NCI-H1436 treated with DMSO at 0.1 percent for 48 hours (cell line): ENCODE measurements around the gene FLNC.

Source experiments
- DNase-seq: peaks from one replicate; lab custom pipeline; 2025; lab: John Stamatoyannopoulos, UW

Gene FLNC

DNA sequence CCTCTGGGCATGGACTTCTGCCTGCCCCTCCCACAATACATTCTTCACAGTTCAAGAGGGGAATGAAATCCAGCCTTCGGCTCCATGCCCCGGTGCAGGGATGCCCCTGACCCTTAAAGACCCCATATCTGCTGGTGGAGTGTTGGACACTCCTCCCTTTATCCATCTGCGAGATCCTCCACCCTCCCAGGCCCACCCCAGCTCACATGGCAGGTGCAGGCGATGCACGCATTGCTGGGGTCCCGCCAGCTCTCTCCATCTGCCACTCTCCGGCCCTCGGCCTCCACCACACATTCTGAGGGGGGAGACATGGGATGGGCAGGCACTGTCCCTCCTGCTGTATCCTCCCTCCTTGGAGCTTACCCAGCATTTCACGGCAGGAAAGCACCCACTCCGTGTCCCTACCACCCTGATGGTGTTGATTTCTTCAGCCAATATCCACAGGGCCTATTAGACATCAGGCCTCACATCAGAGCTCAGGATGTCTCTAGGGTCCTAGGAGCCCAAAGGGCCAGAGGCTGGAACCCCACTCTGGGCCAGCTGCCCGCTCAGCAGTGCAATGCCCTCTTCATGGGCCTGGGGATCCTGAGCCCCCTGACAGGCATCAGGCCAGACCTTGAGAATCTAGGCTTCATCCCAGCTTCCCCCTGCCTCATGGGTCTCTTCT lies 50.7 kb downstream of the FLNC start:
- no peak for DNase-seq

DNA sequence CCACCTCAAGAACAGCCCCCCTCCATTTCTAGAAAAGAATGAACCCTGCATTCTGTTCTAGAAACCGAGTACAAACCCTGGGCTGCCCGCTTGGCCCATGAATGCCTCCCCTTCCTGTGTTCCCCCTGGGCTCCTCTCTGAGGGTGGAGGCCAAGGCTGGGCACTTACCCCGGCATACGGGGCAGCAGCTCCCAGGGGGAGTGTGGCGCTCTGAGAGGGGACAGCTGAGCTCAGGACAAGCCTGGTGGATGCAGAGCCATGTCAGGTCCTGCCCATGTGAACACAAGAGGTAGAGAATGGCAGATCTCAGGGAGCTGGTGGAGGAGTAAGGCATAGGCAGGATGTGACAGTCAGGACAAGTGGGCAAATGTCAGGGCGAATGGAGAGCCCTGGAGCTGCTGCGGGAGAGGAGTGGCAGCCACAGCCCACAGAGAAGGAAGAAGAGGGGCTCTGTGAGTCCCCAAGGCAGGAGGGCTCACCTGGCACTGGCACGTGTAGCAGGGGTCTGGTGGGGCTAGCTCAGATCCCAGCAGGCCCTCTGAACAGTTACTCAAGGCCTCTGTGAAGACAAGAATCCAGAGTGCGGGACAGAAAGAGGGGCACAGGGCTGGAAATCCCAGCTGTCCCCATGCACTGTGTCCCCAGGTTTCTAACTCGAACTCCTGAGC lies 51.4 kb downstream of the FLNC start:
- no peak for DNase-seq

DNA sequence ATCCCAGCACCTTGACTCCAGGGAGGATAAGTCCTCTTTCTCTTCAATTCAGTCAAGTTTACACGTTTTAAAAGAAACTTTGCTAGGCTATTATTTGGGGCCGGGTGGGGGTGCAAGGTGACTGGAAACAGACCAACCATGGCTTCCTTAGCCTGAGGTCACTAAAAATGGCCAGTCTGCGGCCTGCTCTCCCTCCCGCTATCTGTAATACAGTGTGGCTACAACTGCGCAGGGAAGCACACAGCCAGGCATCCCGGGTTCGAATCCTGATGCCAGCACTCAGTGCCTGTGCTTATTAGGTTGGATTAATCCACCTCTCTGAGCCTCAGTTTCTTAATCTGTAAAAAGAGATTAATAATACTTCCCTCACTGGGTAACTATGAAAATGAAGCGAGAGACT lies 51.9 kb downstream of the FLNC start:
- DNase-seq: no peak

DNA sequence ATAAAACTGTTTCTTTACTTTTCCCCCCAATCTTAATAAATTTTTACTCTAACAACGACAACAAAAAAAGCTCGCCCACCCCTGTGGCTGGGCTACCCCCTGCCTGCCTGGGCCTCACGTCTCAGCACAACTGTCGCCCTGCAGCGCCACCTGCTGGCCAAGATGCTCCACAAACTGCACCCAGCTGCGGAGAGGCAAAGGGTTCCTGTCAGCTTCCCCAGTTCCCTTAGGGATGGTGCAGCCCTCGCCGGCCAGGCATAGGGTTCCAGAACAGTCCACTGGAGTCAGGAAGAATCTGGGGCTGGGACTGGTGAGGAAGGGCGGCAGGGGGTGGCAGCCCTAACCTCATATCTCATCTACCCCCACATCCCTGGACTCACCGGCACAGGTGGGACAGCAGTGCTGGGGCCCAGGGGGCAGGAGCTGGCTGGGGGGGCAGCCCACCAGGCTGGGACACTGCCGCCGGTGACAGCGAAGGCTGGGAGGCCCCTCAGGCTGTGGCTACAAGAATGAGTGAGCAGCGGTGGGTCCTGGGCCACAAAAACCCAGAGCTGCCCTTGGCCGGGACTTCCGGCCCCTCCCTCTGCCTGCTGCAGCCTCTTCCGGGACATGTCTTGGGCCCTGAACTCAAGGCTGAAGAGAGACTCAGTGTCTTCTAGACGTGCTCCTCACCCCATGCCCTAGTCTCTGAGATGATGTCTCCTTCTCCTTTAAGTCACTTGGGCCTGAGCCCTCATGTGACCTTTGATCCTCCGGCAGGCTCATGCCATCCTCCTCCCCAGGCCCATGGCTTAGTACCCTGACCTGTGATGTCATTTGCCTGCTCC lies 53.6 kb downstream of the FLNC start:
- DNase-seq: no peak

DNA sequence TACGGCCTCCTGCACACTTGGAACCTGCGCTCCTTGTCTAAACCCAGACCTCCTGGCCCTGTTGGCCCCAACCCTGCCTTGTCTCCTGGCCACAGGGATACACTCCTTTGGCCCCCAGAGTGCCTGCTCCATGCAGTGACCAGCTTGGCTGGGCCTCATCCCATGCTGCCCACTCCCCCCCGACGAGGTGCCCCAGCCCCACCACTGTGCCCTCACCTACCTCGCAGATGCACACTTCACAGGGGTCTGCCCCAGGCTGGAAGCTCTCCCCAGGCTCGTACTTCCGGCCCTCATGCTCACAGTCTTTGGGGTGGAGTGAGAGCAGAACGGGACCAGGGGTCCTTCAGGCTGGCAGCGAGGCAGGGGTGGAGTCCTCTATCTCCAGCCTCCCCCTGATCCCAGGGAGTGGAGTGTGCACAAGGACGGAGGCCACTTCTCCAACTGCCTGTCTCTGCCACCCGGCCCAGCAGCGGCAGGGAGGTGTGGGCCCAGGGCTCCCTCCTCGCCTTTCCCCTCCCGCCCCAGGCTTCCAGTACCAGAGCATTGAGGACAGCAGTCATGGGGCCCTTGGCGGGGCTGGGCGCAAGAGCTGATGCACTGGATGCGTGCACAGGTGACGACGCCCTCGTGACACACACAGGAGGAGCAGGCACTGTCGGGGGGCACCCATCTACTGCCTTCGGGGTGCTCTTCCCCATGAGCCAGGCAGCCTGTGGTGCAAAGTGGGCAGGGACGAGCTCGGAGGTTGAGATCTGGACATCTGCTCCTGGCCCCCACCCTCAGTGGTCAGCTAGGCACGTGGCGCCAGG lies 54.6 kb downstream of the FLNC start:
- DNase-seq: no peak

DNA sequence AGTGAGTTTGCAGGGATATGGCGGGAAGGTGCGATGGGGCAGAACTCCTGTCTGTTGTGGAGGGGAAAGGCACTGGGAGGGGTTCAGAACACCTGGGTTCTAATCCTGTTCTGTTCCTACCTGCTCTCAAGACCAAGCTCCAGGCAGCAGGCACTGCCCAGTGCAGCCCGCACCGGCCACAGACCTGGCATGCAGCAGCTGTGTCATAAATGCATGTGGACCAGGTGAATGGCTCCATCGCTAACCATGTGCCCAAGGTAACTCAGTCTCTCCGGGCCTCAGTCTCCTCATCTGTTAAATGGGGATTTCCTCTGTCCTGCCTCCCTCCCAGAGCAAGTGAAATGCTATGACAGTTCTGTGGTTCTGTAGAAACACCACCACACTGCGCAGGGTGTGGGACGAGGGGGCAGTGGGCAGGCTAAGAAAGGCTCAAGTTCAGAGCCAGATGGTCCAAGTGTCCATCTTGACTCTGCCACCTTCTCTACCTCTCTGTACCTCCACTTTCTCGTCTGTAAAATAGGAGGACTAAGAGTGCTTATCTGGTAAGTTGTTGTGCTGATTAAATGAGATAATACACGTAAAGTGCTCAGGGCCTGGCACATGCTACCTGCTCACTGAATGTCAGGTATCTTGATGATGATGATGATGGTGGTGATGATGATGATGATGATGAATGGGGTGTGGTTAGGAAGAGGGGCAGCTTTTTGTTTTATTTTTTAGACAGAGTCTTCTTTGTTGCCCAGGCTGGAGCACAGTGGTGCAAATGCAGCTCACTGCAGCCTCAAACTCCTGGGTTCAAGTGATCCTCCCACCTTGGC lies 55.4 kb downstream of the FLNC start:
- DNase-seq: no peak

DNA sequence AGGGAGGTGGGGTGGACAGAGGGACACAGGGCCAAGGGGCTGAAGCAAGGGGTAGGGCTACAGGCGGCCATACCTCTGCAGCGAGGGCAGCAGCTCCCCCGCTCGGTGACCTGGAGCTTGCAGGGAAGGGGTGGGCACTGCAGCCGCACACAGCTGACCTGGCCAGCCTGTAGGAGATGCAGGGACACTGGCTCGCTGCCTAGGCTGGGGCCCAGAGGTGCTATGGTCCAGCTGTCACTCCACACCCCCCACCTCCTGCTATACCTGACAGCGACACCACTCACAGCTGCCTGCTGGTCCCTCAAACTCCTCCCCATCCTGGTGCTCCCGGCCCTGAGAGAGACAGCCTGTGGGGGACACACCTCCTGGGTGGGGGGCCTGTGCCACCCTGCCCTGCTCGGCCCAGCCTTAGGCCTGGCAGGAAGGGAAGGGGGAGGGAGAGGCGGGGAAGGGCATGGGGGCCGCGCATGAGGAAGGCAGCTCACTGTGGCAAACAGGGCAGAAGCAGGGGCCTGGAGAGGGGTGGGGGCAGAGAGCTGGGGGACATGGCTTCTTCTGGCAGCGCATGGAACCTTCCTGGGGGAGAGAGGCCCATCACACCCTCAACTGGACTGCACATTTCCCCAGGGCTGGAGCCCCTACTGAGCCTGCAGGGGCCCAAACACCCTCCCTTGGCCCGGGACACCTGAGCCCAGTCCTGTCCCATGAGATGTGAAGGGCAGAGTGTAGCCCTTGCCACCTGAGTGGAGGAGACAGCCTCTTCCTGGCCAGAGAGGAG lies 56.4 kb downstream of the FLNC start:
- no peak for DNase-seq

DNA sequence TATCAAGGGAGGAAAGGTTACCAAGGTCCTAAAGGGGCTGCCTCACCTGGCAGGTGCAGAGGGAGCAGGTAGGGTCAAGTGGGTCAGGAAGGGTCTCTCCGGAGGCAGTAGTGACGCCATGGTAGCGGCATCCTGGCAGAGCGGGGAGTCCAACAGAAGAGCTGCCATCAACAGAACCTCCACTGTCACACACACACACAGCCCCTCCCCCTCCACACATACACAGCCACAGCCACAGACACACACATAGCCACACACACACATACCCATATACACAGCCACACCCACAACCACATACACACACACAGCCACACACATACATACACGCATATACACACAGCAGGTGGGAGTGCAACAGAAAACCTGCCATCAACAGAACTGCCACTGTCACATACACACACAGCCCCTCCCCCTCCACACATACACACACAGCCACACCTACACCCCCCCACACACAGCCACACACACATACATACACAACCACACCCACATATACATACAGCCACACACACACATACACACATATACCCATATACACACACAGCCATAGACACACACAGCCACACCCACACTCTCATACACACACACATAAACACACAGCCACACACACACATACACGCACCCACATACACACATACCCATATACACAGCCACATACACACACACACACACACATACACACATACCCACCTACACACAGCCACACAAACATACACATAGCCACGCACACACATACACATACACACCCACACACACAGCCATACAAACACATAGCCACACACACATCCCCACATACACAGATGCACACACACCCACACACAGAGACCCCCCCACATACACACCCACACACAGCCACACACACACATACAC lies 57.2 kb downstream of the FLNC start:
- DNase-seq: no peak

DNA sequence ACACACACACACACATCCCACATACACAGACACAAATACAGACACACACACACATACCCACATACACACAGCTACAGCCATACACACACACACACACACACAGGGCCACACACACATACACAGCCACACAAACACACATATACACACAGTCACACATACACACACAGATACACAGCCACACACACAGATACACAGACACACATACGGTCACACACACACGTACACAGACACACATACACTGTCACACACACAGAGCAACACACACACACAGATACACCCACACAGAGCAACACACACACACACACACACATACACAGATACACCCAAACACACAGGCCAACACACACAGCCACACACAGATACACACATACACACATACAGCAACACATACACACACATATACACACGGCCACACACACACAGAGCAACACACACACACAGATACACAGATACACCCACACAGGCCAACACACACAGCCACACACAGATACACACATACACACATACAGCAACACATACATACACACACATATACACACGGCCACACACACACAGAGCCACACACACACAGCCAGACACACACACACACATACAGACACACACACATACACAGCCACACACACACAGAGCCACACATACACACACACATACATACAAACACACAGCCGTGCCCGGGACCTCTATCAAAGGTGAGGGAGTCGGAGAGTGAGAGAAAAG lies 58.0 kb downstream of the FLNC start:
- DNase-seq: no peak

DNA sequence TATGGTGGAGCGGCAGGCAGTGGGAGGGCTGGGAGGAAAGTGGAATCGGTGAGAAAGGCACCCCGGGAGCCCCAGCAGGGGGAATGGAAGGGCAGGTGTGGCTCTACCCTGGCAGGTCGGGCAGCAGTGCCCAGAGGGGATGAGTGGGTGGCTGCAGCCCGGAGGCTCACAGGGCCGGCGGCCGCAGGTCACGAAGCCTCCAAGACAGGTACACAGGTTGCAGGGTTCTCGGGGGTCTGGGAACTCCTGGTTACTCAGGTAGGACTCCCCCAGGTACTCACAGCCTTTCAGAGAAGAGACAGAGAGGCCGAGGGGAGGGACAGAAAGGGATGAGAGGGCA lies 58.5 kb downstream of the FLNC start:
- DNase-seq: no peak

DNA sequence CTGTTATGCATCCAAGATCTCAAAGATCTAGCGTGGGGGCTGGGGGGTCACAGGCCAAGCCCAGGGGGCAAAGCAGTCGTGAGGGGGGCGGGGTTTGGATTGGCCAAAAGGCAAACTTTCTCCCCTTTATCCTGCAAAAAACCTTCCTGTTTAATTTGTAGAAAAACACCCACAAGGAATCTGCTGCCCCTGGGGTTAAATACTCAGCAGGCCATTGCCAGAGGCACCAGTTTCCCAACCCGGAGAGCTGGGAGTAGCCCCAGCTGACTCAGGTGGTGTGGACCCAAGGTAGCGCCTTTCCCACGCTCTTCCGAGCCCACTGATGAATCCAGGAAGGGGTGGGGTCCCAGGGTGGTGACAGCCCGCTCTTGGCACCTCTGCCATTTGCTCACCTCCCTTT lies 58.9 kb downstream of the FLNC start:
- no peak for DNase-seq

DNA sequence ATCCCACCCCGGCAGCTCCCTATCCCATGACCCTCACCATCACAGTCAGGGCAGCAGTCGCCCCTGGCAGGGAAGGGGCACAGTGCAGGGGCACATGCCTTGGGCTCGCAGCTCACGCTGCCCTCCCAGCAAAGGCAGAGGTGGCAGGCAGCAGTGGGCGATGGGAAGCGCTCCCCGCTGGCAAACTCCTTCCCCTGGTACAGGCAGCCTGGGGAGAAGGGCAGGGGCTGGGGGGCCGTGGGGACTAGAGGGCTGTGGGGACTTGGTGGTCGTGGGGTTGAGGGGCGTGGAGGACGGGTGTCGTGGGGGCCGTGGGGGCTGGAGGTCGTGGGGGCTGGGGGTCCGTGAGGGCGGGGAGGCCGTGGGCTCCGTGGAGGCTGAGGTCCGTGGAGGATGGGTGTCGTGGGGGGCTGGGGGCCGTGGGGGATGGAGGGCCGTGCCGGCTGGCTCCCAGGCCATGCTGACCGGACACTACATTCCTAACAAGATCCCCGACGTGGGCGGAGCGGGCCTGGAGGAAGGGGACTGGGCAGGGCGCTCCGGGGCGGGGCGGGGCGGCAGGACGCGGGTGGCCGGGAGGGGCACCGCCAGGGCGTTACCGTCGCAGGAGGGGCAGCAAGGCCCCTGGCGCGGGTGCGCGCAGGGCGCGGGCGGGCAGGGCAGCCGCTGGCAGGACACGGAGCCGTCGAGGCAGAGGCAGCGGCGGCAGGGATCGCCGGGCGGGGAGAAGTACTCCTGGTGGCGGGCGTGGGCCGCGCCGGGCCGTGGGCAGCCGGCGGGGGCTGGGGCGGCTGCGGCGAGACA lies 60.3 kb downstream of the FLNC start:
- no peak for DNase-seq

DNA sequence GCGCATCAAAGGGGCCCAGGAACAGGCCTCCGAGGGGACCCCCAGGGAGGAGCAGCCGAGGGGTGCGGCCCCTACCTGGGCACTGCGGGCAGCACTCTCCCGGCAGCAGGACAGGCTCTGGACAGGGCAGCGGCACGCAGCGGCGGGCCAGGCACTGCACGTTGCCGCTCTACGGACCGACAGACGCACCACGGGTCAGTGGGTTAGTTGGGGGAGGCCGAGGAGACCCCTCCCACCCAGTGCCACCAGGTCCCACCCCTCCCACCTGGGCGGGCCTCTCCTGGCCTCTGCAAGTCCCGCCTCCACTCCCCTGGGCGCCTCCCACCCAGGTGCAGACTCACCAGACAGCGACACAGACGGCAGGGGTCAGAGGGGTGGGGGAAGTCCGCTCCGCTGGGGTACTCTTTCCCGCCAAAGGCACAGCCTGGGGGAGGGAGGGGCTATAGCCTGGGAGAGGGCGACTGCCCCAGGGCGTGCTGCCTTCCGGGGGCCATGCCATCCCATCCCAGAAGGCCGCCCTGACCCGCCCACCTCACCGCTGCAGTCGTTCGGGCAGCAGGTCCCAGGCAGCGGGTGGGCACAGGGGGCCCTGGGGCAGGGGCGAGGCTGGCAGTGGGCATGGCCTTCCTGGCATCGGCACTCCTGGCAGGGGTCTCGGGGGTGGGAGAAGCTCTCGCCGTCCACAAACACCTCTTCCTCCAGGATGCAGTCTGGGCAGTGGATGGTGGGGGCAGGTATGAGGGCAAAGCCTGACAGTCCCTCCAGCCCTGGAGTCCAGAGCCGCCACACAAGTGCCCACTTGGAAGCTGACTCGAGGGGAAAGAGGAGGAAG lies 61.1 kb downstream of the FLNC start:
- no peak for DNase-seq

DNA sequence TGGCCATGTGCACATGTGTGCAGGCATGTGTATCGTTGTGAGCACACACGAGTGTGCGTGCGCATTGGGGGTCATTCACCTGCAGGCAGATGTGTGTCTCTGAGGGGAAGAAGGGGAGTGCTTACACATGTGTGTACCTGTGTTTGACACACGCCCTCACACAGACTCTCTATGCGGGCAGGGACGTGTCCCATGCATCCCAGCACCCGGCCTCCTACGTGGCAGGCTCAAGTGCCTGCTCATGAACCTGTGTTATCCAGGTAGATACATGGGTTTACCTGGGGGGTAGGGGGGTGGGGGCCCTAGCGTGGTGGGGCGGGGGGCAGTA lies 61.7 kb downstream of the FLNC start:
- no peak for DNase-seq

DNA sequence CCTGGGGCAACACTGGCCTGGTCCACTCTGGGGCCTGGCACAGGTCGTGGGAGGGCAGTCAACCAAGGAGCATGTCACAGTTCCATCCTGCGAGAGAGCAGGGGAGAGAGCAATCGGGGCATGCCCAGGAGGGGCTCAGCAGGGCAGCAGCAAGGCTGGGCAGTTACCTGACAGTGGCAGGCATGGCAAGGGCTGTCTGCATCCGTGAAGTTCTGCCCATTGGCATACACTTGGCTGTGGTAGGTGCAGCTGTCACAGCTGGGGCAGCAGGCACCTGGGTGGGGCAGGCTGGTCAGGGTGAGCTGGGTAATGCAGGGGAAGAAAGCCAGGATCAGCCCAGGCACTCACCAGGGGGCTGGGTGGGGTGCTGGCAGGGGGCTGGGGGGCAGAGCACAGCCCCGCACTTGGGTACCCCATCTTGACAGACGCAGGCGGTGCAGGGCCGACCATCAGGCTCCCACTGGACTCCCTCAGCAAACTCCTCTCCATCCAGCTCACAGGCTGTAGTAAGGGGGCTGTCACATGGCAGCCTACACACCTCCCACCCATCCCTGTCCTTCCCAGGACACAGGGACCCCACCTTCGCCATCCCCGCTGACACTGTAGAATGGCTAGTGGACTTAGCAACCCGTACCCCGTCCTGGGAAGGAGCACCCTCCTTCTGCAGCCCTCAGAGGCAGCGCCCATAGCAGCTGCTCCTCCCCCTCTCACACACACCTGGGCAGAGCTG lies 62.5 kb downstream of the FLNC start:
- DNase-seq: no peak

DNA sequence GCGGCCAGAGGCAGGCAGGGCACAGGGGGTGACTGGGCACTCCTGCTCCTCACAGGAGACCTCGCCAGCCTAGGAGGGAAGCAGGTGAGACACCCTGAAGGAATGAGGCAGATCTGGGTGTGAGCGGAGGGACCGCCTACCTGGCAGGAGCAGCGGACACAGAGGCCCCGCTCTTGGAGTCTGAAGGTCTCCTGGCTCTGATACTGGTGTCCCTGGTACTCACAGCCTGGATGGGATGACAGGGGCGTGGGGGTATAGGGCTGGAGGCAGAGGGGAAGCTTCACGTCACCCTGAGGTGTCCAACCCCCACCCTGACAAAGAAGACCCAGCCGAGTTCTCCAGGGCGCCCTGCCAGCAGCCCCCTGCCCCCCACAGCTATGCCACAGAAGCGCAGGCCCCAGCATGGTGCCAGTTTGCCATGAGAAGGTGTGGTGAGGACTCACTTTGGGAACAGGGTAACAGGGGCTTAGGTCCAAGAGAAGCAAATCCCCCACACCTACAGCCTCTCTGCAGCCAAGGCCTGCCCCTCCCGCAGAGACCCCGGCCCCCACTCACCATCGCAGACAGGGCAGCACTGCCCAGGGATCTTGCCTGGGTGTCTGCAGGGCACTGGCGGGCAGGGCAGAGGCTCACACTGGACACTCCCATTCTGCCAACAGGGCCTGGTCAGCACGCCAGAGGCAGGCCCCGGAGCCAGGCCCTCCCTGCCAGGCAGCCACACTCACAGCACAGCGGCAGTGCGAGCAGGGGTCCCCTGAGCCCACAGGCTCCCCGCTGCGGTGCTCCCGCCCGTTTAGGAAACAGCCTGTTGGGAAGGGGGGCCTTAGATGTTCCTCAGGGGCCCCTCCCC lies 63.3 kb downstream of the FLNC start:
- no peak for DNase-seq
